GM18499 (cell line): ENCODE measurements around the gene HPCA.

Experiments used
- ATAC-seq: cut with Tn5 transposase; IDR thresholded peaks from one replicate; pipeline ENCODE4 v1.9.1; 2021; ENCODE audit warnings: moderate number of reproducible peaks; ENCODE audit not compliant: insufficient read depth, unreplicated experiment

Gene HPCA

GRCh38 chr1:32870615-32871363, 15.5 kb upstream of the HPCA start, which contains the start of gene FNDC5:
TSS of gene FNDC5 (minus strand) at chr1:32870912.
- no peak for ATAC-seq

GRCh38 chr1:32871364-32872191, 14.7 kb upstream of the HPCA start:
- ATAC-seq = no peak

DNA sequence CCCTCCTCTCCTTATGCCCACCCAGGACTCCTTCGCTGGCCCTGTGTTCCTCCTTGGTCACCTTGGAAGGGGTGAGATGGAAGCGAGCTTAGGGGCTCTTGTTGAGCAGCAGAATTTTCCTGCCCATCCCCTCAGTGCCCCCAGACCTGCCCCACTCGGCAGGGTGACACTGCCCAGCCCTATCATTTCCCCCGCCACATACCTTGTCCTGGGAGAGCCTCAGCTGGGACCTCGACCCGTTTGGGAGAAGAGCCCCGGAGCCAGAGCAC, 14.2 kb upstream of the HPCA start:
- ATAC-seq = no peak

DNA sequence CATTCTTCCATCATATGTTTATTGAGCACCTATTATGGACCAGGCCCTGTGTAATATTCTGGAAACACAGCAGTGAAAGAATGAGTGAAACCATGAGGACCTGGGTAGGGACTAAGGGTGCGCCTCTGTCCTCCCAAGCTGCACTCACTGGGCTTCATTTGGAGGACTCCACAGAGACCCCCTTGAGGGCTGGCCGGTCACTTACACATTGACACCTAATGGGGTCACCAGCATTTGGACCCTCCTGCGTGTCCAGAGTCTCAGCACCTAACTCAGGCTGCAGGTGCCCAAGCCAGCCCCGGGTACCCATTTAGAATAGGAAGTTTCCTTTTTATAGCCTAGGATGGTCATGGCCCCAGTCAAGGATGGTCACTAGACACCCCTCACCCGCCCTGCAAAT, 12.8 kb upstream of the HPCA start:
- ATAC-seq = no peak

GRCh38 chr1:32874860-32875752, 11.2 kb upstream of the HPCA start:
- ATAC-seq = no peak

DNA sequence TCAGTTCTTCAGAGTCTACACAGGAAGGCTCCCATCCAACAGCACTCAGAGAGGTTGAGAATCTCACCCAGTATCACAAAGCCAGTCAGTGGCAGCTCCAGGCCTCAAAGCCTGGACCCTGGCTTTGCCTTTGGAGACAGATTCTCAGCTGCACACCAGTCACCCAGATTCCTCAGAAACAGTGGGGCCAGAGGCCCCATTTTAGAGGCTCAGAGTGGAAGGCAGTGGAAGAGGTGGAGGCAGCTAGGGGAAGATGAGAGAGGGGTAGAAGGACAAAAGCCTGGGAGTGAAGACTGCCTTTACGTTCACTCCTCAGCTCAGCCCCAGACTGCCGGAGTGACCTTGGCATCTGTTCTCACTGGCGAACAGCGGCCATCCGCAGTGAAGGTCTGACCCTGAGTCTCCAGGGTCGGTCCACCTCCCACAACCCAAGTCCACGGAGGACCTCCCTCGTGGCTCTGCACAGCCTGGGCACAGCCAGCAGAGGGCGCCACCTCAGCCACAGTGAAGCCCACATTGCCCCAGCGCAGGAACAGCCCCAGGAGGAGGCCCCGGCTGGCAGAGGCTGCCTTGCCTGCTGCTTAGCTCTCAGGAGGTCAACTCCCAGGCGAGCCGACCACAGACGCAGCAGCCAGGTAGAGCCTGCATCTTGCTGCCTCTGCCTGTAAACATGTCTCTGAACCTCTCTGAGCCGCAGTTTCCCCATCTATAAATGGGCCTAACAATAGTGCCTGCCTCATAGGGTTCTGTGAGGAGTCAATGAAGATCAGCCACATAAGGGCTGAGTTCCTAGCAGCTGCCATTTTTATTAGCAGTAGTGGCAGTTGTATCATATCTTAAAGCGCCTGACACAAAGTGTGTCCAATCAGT, 9.7 kb upstream of the HPCA start:
- no peak for ATAC-seq

DNA sequence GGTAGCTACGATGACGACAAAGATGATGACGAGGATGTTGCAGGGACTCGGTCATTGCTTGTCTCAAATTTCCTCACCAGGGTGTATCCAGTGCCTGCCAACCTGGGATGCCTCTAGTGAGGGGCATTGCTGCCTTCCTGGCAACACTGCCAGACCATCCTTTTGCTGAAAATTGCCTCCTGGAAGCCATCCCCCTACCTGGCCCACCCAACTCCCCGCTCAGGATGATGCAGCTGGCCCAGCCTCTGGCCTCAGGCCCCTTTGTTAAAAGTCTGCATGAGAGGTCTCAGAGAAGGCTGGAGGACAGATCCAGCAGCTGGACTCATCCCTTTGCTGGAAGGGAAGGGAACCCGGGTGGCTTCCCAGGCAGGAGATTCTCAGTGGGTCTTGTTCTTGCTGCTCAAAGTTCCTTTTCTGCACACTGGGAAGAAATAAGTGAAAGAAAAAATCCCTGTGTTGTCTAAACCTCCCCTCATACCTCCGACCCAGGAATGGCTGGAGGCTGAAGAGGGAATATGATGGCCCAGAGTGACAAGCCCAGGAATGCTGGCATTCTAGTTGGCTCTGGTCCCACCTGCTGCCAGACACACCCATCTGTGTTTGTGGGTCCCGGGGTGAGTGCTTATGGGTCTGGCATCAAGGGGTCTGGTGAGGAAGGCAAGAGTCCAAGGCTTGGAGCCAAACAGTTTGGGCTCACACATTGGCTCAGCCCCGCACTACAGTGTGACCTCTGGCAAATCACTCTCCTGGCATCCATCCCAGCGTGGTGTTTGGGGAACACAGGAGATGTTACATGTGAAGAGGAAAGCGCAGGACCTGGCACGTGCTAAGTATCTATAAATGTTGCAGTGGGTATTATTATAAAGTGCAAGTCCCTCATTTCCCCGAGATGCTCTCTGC, 8.8 kb upstream of the HPCA start:
- no peak for ATAC-seq

DNA sequence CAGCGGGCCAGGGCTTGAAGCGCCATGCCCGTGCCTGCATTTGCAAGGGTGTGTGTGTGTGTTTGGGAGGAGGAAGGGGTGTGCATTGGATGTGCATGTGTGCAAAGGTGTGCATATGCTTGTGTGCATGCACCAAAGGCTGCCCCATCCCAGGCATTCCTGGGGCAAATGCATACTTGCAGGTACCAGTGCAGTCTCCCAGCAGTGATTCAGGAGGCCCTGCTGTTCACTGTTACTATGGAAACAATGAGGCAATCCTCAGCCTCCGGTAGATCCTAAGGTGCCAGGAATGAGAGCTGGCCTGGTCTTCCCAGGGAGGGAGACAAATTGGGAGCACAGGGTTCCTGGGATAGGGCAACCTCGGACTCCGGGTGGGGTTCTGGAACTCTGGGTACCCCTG, 8.1 kb upstream of the HPCA start:
- ATAC-seq = no peak

GRCh38 chr1:32878637-32879041, 7.7 kb upstream of the HPCA start:
- ATAC-seq = no peak

DNA sequence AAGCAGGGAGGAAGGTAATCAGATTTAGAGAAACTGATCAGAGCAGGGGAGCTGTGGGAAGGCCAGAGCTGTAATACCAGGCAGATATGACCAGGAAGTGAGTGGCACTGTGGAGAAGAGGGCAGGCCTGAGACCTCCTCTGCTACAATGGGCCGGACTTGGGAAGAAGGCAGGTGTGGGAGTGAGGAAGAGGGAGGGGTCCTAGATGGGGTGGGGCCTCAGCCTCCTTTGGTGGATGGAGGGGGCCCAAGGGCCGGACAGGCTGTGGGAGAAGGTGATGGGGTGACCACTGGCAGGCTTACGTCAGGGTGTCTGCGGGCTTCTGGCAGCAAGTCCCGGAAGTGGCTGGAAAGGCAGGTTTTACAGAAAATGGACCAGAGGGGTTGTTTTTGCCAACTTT, 5.0 kb upstream of the HPCA start:
- ATAC-seq = no peak

DNA sequence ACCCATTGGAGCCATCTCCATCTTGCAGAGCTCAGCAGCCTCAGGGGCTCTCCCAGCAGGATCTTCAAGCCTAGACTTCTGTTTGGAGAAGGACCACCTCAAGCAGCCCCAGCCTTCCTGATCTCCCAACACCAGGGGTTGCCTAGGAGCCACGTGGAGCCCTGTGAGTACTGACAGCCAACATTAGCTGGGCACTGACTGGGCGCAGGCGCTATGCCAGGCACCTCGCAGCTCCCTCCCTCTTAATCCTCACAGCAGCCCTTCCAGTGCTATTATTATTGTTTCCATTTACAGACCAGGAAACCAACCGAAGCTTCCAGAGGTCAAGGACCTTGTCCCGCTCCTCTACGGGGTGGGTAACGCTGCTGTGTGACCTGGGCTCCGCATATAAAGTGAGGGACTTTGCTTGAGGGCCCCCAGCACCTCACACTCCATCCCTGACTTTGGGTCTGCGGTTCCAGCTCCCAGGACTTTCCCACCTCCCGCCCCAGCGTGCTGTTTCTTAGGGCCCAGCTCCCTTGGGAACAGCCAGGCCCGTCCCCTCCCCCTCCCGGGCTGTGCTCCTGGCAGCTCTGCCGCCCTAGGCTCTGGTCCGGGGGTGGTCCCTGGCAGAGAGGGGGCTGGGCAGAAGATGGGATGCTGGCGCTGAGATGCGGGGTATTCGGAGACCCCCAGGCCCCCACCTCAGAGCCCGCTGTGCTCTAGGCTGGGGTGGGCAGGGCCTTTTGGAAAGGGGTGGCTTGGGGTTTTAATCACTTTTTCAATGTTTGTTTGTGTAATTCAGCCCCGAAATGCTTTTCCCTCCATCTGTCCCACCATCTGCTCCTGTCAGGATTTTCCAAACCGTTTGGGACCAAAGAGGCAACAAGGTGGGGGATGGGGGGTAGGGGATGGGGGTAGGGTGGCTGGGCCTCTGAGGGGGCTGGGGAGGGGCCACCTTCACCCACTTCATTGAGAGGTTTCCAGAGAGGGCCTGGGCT, 4.1 kb upstream of the HPCA start:
- no peak for ATAC-seq

DNA sequence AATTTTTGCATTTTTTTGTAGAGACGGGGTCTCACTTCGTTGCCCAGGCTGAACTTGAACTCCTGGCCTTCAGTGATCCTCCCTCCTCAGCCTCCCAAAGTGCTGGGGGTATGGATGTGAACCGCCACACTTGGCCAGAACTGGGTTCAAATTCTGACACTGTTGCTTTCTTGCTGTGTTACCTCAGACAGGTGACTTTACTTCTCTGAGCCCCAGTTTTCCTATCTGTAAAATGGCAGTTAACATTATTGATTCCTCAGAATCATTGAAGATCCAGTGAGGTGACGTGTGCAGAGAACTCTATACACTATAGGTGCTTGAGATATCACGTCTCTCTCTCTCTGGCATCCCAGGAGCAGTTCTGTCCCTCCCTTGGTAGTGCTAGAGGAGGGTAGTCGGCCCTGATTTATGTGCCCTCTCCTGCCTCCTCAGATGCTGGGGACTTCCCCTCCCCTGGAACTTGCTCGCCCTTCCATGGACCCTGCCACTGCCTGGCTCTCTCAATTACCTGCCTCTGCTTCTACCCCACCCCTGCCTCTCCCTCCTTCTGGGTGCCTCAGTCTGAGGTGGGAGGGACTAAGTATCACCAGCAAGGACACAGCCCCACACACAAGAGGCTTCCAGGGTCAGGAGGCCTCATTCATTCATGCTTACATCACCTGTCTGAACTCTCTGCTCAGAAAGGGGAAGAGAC, 2.8 kb upstream of the HPCA start:
- ATAC-seq = no peak

DNA sequence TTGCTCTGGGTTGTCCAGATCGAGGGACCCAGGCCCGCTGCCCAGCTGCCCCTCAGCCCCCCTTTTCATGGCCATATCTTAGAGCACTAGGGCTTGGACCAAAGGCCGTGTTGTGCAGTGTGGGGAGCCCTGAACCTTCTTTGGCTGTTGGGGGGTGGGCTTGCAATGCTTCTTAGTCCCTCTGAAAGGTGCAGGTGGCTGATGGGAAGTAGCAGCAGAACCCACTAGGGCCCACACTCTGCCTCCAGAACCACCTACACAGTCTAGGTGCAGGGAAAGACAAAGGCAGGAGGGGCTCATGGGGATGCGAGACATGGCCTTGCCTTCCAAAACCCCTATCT, 2.3 kb upstream of the HPCA start:
- no peak for ATAC-seq

DNA sequence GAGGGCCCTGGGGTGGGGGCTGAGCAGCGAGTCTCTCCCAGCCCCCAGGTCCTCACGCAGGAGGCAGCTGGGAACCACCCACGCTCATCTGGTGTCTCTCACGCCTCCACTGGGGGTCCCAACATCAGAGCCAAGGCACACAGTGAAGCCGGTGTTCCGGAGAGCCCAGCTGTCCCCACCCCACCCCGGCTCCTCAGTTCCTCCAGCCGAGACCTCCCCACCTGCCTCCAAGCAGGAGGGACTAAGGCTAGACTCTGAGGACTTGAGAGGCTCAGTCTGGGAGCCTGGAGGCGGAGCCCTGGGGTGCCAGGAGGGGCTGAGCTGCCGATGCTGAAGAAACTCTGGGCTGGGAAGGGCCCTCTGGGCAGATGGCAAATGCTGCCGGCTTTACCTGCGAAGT, 1.6 kb upstream of the HPCA start:
- no peak for ATAC-seq

- ATAC-seq = no peak
These were observed 651 bp upstream of the HPCA start for GRCh38 chr1:32885676-32886003.

DNA sequence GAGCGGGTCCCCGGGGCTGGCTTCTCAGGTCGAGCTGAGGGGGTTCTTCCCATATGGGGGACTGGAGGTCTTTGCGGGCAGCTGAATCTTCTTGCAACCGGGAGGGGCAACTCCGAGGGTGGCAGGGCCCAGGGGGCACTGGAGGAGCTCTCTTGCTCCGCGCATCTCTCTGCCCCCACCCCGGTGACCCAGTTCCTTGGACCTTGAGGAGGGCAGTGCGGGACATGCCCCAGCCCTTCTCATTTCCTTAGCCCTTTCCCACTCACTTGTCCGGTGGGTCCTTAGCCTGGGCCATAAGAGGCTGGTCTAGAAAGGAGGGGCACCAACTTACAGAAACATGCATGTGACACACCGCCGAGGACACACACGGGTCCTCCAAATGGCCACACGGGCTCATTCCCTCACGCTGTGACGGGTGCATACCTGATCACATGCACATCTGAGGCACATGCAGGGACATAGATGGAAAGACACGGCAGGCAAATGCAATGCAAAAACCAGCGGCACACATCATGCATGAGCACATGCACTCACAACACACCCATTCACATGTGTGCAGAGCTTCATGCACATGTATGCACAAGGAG, 630 bp downstream of the HPCA start:
- no peak for ATAC-seq

GRCh38 chr1:32887623-32888022, 1.3 kb downstream of the HPCA start:
- ATAC-seq = no peak
